SKM-1 (cell line): ENCODE results near the gene RNF130.
A peak's percentile ranks its signal among the peaks of the same experiment; 100 is the strongest.
"Not testable (repeated sequence)": the region's sequence is repeated elsewhere in the genome, so short reads cannot be mapped to it uniquely, and the experiment has no call there.

ENCODE experiments used
- DNase-seq: peaks from one replicate; lab custom pipeline; 2025; ENCODE audit not compliant: unreplicated experiment; lab: John Stamatoyannopoulos, UW

Gene RNF130

DNA sequence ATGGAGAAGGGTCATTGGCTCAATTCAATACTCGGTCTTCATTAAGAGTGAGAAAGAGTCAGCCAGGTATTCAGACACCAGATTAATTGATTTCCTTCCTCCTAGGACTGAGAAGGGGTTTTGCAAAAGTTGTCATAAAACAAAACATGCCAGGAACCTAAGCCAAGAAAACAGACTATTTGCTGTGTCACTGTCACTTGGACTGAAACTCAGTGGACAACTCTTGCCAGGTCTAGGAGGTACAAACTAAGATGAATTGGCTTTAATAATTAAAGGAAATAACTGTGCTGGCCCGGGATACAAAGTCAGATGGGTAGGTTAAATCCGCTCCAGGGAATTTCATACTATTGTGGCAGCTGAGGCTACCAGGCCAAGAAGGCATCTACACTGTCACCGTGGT lies 92.8 kb downstream of the RNF130 start:
- no peak for DNase-seq

GRCh38 chr5:179975713-179976134 lies 95.8 kb downstream of the RNF130 start:
- DNase-seq, result no peak

DNA sequence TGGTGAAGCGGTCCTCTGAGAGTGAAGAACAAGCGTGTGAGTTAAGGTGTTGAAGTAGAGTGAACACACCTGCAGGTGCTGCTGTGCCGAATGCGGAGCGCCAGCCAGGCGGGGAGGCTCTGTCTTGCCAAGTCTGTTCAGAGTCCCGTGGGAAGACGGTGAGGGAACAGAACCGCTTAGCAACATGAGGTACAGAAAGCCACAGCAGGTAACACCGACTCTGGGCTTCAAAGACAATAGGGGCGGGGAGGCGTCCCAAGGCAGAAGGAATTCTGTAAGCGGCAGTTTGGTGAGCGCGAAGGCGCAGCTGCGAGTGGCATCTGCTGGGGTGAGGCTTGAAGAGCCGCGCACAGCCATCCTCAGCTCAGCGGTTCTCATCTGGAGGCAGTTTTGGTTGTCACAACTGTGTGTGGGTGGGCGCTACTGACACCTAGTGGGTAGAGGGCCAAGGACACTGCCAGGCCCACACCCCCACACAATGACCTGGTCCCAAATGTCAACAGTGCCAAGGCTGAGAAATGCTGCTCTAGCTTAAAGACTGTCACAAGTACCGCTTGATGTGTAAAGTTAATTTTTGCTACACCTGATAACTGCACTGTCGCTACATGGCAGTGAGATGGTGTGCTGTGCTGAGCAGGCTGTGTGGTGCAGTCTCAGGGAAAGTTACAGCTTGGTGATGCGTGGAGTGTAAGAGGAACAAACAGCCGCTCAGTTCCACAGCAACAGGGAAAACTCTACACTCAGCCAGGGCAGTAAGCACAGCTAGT lies 96.4 kb downstream of the RNF130 start:
- DNase-seq, result no peak

- no peak for DNase-seq
Measured at GRCh38 chr5:179974246-179974945, 97.2 kb downstream of the RNF130 start.

DNA sequence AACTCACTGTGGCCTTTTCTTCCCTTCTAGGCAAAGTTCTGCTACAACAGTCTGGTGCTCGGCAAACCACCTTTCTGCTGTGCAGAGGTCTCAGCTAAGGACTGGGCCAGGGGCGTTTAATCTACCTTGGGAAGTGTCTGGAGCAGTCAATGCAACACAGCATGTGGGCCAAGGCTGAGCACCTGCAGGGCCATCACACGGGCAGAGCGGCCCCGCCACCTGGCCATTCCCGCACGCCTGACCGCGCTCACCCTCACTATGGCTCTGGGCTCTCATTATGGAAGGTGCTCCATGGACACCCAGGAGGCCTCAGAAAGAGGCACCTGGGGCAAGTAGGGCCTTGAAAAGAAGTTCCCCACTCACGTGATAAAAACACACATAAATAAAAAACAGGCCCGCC lies 98.2 kb downstream of the RNF130 start:
- no peak for DNase-seq

DNA sequence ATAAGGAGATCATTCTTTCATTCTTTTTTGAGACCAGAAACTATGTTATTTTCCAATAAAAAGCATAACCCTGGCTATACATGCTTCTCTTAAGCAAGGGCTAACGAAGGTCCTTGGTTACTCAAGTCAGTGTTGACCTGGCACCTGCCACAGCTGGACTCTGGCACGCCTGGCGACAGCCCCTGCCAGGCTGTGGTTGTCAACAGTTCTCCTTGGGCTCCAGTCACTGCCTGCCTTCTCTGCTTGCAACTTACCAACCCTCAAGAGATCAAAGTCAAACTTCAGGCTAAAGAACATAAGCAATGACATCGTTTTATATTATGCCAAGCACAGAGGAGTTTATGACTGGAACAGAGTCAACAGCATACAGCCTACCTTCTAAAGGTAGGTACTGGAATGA lies 102.4 kb downstream of the RNF130 start:
- DNase-seq, result no peak

GRCh38 chr5:179967489-179967888 lies 104.1 kb downstream of the RNF130 start:
- DNase-seq, result no peak

GRCh38 chr5:179964015-179964414 lies 107.5 kb downstream of the RNF130 start:
- no peak for DNase-seq

- no peak for DNase-seq
Measured at GRCh38 chr5:179963375-179963774, 108.2 kb downstream of the RNF130 start.

GRCh38 chr5:179960204-179960831 lies 111.2 kb downstream of the RNF130 start:
- DNase-seq, result no peak

- no peak for DNase-seq
Measured at GRCh38 chr5:179959641-179960040, 111.9 kb downstream of the RNF130 start.

GRCh38 chr5:179959118-179959517 lies 112.4 kb downstream of the RNF130 start:
- DNase-seq, result not testable (repeated sequence)

- DNase-seq, result no peak
Measured at GRCh38 chr5:179955630-179956029, 115.9 kb downstream of the RNF130 start.

DNA sequence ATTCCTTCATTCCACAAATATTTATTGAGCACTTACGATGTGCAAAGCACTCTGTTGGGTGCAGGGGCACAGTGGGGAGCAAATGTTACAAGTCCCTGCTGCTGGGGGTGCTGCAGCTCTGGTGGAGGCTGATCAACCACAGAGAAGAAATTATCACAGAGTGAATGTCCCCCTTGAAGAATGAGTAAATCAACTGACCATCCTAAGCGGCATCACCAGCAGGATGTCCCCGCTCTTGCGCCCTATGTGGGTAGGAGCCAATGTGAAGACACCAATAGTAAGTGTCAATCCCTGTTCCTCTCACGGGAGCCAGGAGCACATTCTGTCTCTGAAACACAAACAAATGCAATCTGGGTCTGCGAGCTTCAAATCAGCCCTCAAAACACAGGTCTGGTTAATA lies 116.5 kb downstream of the RNF130 start:
- DNase-seq, result no peak

DNA sequence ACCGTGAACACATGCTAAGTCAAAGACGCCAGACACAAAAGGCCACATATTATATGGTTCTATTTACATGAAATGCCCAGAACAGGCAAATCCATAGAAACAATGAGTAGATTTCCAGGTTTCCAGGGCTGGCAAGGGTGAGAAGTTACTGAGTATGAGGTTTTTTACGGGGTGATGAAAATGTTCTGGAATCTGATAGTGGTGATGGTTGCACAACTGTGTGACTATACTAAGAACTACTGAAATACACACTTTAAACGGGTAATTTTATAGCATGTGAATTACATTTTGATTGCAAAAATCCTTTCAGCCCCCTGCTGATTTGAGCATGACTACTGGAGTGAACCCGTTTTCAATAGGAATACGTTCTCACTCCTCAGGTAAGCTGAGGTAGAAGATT lies 117.1 kb downstream of the RNF130 start:
- DNase-seq, result no peak

DNA sequence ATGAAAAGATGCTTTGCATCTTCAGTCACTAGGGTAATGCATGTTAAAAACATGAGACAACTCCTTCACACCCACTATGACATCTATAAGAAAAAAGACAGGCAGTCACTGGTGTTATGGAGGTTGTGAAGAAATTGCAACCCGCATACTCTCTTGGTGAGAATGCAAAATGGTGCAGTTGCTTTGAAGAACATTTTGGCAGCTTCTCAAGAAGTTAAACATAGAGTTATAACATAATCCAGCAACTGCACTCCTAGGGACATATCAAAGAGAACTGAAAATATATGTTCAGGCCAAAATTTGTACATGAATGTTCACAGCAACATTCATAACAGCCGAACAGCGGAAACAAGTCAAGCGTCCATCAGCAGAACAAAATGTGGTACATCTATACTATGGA lies 117.6 kb downstream of the RNF130 start:
- no peak for DNase-seq

- no peak for DNase-seq
Measured at GRCh38 chr5:179936976-179937681, 134.4 kb downstream of the RNF130 start.

DNA sequence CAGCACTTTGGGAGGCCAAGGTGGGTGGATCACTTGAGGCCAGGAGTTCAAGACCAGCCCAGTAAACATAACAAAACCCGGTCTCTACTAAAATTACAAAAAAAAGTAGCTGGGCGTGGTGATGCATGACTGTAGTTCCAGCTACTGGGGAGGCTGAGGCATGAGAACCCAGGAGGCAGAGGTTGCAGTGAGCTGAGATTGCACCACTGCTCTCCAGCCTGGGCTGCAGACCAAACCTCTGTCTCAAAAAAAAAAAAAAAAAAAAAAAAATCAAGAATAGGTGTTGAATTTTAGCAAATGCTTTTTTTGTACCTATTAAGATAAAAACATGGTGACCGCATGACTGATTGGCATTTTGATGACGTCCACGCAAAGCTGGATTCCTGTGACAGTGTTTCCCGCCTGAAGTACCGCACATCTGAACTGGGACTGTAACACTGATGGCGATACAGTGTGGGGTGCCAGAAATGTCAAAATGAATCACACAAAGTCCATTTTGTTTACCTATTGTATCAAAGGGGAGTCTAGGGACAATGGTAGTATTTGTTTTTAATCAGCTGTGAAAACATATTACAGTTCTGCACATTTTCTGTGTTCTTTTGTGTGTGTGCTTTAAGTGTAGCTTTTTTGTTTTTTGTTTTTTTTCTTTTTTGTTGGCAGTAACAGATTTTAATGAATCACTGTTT lies 140.6 kb downstream of the RNF130 start:
- no peak for DNase-seq

DNA sequence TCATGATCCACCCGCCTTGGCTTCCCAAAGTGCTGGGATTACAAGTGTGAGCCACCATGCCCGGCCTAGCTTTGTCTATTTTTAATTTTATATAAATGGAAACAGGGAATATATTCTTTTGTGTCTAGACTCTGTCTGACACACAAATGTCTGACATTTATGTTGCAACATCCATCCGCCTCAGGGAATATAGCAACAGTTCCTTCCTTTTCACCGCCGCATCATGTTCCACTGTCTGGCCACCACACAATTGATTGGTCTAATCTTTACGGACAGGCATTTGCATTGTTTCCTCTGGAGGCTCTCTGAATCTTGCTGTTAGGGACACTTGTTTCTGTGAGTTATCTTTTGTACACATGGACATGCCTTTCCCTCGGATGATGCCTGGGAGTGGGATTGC lies 143.7 kb downstream of the RNF130 start:
- no peak for DNase-seq

DNA sequence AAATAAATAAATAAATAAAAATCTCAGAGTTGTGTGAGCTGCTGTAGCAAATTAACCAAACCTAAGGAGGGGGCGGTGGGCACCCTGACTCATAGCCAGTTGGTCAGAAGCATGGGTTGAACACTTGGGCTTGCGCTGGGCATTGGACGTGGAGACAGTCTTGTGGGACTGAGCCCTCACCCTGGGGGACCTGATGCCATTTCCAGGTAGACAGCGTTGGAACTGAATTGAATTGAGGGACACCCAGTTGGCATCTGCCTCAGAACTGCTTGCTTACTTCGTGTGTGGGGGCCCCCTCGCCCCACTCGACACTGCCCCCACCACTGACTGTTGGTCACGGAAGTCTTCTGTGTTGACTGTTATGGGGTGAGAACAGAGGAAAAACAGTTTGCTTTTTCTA lies 144.9 kb downstream of the RNF130 start:
- no peak for DNase-seq

GRCh38 chr5:179923436-179923835 lies 148.1 kb downstream of the RNF130 start:
- peak; percentile 47 for DNase-seq
